ENCODE measurements around the gene ICE2.
"Not testable (repeated sequence)": the region's sequence is repeated elsewhere in the genome, so short reads cannot be mapped to it uniquely, and the experiment has no call there.

Gene ICE2

DNA sequence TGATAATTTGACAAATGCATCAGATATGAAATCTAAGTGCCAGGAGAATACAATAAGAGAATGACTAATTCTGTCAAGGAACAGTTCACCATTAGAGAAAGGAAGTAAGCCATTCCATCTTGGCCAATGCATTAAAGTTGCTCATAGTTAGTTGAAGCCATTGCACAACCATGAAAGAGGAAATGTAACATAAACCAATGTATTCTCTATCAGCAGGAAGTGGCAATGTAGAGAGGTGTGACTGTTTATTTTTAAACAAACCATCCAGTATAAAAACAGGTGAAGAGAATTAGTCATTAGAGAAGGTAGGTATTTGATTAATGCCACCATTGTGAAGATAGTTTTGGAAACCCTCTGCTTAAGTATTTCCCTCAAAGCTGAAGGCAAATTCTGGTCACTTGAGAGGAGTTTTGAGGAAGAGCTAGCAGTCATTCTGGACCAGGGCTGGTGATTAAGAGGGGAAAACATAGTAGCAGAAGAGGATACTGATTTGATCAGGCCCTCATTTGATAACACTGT is 70.4 kb downstream of the ICE2 start:
- H2AFZ ChIP-seq (ENCODE audit: low read length, unreplicated experiment) = peak overlapping the region; percentile 66
- H3K27me3 ChIP-seq (ENCODE audit: insufficient read depth, low read length) = no peaks in the 10 kb centered on the region
- H3K36me3 ChIP-seq (ENCODE audit: insufficient read depth, low read length) = no peaks in the 10 kb centered on the region
- peak overlapping the region; percentile 93 for H3K27ac ChIP-seq (ENCODE audit: low read depth, low read length)
- peaks cover 44% of the 10 kb centered on the region for H3K4me1 ChIP-seq (ENCODE audit: control insufficient read depth, insufficient read depth, low read length, unreplicated experiment)
- peaks cover 2% of the 10 kb centered on the region for H3K79me2 ChIP-seq (ENCODE audit: control insufficient read depth, insufficient read depth, low read length, unreplicated experiment)
- peak overlapping the region; percentile 38; the same call in 1 of the 2 replicates for H3K4me3 ChIP-seq (ENCODE audit: low read depth, low read length)

DNA sequence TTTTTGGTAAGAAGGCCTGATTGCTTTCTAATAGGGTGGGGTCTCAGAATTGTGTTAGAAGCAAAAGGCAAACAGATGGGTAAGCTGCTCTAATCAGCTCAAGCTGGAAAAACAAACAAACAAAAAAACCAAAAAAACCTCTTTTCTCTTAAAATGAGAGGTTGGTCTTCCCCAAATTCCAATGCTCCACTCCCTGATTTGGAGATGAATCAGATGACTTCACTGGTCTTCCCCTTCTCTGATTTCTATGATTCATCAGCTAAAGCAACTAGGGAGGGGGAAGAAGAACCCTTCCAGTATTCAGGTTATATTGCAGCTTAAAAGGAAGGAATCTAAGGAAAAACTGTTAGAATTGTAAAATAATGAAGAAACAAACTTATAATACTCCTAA is 71.5 kb downstream of the ICE2 start:
- peaks cover 47% of the 10 kb centered on the region for H3K4me1 ChIP-seq (ENCODE audit: control insufficient read depth, insufficient read depth, low read length, unreplicated experiment)
- no peaks in the 10 kb centered on the region for H3K36me3 ChIP-seq (ENCODE audit: insufficient read depth, low read length)
- peak overlapping the region; percentile 93 for H3K27ac ChIP-seq (ENCODE audit: low read depth, low read length)
- H2AFZ ChIP-seq (ENCODE audit: low read length, unreplicated experiment) = peak overlapping the region; percentile 15
- no peaks in the 10 kb centered on the region for H3K27me3 ChIP-seq (ENCODE audit: insufficient read depth, low read length)
- peaks cover 2% of the 10 kb centered on the region for H3K79me2 ChIP-seq (ENCODE audit: control insufficient read depth, insufficient read depth, low read length, unreplicated experiment)
- H3K4me3 ChIP-seq (ENCODE audit: low read depth, low read length) = peak overlapping the region; percentile 38

DNA sequence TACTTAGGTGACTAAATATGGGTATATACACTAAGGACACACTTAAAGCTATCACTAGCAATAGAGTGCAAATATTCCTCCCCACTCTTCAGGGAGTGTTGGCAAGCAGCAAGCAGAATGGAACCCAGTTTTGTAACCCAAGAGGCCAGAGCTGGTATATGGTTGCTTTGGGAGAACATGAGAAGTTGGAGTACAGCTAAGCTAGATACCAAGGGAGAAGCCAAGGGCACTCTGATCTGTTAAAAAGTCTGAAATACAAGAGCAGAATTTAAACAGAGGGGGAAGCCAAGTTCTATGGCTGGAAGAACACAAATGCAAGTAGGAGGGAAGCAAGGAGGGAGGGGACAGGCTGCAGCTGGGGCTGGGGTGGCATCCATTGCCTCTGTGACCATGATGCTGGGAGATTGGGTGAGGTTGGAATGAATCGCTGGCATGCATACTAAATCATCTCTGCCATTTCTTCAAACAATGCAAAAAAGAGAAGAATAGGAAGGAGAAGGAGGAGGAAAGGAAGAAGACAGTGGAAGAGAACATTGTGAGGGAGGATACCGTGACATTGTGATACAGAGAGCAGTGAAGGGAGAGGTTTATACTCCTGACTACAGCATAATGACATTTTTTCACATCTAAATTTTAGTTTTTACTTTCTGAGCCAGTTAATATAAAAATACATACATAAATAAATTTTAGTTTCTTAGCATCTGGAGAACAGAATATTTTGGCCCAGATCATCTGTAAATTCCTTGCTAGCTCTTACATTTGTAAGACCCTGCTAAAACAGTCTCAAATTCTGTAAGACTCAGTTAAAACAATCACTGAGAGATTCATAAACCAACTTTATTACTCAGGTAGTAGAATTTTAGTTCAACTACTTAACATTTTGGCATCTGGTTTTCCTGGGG is 72.2 kb downstream of the ICE2 start:
- Histone ChIP-seq H2AFZ (ENCODE audit: low read length, unreplicated experiment) (peak overlapping the region; percentile 15), H3K36me3 (ENCODE audit: insufficient read depth, low read length) (no peaks in the 10 kb centered on the region), H3K27me3 (ENCODE audit: insufficient read depth, low read length) (no peaks in the 10 kb centered on the region), H3K27ac (ENCODE audit: low read depth, low read length) (peak overlapping the region; percentile 93), H3K79me2 (ENCODE audit: control insufficient read depth, insufficient read depth, low read length, unreplicated experiment) (peaks cover 2% of the 10 kb centered on the region), H3K4me3 (ENCODE audit: low read depth, low read length) (peak overlapping the region; percentile 38), H3K4me1 (ENCODE audit: control insufficient read depth, insufficient read depth, low read length, unreplicated experiment) (peaks cover 52% of the 10 kb centered on the region)

DNA sequence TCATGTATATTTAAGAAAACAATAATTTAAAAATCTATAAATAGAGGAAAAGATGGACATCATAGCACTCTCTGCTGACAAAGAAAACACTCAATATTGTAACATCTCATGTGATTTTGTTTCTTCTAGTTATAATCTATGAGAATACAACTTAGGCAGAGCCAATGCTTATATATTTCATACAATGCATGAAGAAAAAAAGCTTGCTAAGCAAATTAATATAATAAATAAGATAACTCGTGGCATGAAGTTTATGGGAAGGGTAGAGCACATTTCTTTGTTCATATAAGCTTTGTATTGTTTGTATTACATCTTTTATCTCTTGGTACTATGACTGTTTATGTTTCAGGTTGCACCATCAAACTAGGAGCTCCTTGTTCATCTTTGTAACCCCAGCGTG is 73.5 kb downstream of the ICE2 start:
- no peaks in the 10 kb centered on the region for H3K36me3 ChIP-seq (ENCODE audit: insufficient read depth, low read length)
- H3K79me2 ChIP-seq (ENCODE audit: control insufficient read depth, insufficient read depth, low read length, unreplicated experiment) = peaks cover 9% of the 10 kb centered on the region
- no peak overlapping the region for H3K27ac ChIP-seq (ENCODE audit: low read depth, low read length)
- no peaks in the 10 kb centered on the region for H3K27me3 ChIP-seq (ENCODE audit: insufficient read depth, low read length)
- no peak overlapping the region for H2AFZ ChIP-seq (ENCODE audit: low read length, unreplicated experiment)
- H3K4me3 ChIP-seq (ENCODE audit: low read depth, low read length) = no peak overlapping the region
- peaks cover 64% of the 10 kb centered on the region for H3K4me1 ChIP-seq (ENCODE audit: control insufficient read depth, insufficient read depth, low read length, unreplicated experiment)

DNA sequence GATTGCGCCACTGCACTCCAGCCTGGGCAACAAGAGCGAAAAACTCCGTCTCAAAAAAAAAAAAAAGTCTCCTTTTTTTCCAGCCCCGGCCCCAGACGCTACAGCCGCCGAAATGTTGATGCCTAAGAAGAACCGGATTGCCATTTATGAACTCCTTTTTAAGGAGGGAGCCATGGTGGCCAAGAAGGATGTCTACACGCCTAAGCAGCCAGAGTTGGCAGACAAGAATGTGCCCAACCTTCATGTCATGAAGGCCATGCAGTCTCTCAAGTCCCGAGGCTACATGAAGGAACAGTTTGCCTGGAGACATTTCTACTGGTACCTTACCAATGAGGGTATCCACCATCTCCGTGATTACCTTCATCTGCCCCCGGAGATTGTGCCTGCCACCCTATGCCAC is 74.6 kb downstream of the ICE2 start:
- H3K27me3 ChIP-seq (ENCODE audit: insufficient read depth, low read length); H3K27ac ChIP-seq (ENCODE audit: low read depth, low read length); H3K4me3 ChIP-seq (ENCODE audit: low read depth, low read length); H2AFZ ChIP-seq (ENCODE audit: low read length, unreplicated experiment); H3K36me3 ChIP-seq (ENCODE audit: insufficient read depth, low read length); H3K79me2 ChIP-seq (ENCODE audit: control insufficient read depth, insufficient read depth, low read length, unreplicated experiment): not testable (repeated sequence)
- peaks cover 75% of the 10 kb centered on the region for H3K4me1 ChIP-seq (ENCODE audit: control insufficient read depth, insufficient read depth, low read length, unreplicated experiment)

DNA sequence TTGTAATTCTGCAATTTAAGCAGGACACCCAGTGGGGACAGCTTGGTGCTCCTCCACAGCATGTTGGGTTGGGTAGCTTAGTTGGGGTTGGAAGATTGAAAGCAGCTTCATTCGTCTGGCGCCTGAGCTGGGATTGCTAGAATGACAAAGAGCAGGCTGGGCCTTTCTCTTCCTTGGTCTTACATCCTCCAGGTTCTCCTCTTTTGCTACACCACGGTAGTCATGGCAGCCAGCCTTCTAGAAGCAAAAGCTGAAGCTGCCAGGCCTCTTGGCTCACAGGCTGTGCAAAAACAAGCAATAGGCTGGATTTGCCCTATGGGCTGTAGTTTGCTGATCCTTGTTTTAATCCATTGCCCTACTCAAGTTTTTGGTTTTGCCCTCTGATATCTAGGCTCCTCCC is 78.0 kb downstream of the ICE2 start:
- H2AFZ ChIP-seq (ENCODE audit: low read length, unreplicated experiment) = no peak overlapping the region
- H3K79me2 ChIP-seq (ENCODE audit: control insufficient read depth, insufficient read depth, low read length, unreplicated experiment) = peaks cover 28% of the 10 kb centered on the region
- H3K4me1 ChIP-seq (ENCODE audit: control insufficient read depth, insufficient read depth, low read length, unreplicated experiment) = peaks cover 47% of the 10 kb centered on the region
- H3K27ac ChIP-seq (ENCODE audit: low read depth, low read length) = peak overlapping the region; percentile 98
- peaks cover 12% of the 10 kb centered on the region for H3K36me3 ChIP-seq (ENCODE audit: insufficient read depth, low read length)
- H3K27me3 ChIP-seq (ENCODE audit: insufficient read depth, low read length) = no peaks in the 10 kb centered on the region
- no peak overlapping the region for H3K4me3 ChIP-seq (ENCODE audit: low read depth, low read length)

DNA sequence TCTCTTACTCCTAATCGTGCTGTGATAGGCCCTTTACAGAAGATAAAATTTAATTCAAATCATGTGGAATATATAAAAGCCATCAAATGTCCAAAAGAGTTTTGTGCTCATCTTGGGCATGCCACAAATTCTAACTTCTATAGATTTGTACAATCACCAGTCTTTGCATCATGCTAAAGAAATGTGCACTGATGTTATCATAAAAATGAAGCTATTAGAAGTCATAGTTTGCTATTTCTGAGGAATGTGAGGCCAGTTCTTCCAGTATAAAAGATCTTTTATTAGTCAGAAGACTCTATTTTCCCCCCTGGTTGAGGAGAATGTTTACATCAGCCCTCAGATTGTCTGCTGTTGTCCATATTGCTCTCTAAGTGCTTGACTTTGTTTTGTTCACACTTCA is 79.0 kb downstream of the ICE2 start:
- peak overlapping the region; percentile 98 for H3K27ac ChIP-seq (ENCODE audit: low read depth, low read length)
- H3K27me3 ChIP-seq (ENCODE audit: insufficient read depth, low read length) = no peaks in the 10 kb centered on the region
- peak overlapping the region; percentile 95 for H3K4me3 ChIP-seq (ENCODE audit: low read depth, low read length)
- peaks cover 22% of the 10 kb centered on the region for H3K36me3 ChIP-seq (ENCODE audit: insufficient read depth, low read length)
- no peak overlapping the region for H2AFZ ChIP-seq (ENCODE audit: low read length, unreplicated experiment)
- peaks cover 50% of the 10 kb centered on the region for H3K4me1 ChIP-seq (ENCODE audit: control insufficient read depth, insufficient read depth, low read length, unreplicated experiment)
- peaks cover 38% of the 10 kb centered on the region for H3K79me2 ChIP-seq (ENCODE audit: control insufficient read depth, insufficient read depth, low read length, unreplicated experiment)

DNA sequence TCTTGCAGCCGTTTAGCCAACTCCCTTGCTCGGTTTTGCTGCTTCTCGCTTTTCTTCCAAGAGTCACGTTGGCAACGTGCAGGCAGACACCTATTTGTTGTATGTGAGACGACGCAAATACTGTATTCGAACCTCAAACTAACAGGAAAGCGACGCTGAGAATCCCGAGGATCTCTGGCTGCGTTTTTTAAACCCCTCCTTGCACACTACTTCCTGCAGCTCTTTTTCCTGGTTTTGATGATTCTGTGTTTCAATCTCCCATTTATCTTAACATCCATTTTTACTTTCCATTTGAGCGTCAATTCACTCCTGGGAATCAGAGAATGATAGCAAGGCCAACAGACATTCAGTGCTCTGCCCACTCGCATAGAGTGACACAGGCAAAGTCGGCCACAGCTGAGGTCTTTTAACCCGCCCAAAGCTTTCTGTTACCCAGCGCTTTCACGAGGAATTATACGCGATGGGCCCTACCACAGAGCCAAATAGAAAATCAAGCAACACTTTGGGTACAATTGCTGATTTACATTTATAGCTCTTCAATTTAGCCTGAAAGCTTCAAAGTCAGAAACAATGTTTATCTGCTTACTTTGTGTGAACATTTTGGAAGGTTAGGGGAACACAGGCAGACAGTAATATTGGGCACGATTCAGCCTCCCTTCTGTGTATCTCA is 79.6 kb downstream of the ICE2 start:
- Histone ChIP-seq H3K36me3 (ENCODE audit: insufficient read depth, low read length) (peaks cover 26% of the 10 kb centered on the region), H3K4me3 (ENCODE audit: low read depth, low read length) (peak overlapping the region; percentile 95), H3K27ac (ENCODE audit: low read depth, low read length) (peak overlapping the region; percentile 98), H3K27me3 (ENCODE audit: insufficient read depth, low read length) (no peaks in the 10 kb centered on the region), H3K4me1 (ENCODE audit: control insufficient read depth, insufficient read depth, low read length, unreplicated experiment) (peaks cover 56% of the 10 kb centered on the region), H2AFZ (ENCODE audit: low read length, unreplicated experiment) (peak overlapping the region; percentile 76), H3K79me2 (ENCODE audit: control insufficient read depth, insufficient read depth, low read length, unreplicated experiment) (peaks cover 43% of the 10 kb centered on the region)

DNA sequence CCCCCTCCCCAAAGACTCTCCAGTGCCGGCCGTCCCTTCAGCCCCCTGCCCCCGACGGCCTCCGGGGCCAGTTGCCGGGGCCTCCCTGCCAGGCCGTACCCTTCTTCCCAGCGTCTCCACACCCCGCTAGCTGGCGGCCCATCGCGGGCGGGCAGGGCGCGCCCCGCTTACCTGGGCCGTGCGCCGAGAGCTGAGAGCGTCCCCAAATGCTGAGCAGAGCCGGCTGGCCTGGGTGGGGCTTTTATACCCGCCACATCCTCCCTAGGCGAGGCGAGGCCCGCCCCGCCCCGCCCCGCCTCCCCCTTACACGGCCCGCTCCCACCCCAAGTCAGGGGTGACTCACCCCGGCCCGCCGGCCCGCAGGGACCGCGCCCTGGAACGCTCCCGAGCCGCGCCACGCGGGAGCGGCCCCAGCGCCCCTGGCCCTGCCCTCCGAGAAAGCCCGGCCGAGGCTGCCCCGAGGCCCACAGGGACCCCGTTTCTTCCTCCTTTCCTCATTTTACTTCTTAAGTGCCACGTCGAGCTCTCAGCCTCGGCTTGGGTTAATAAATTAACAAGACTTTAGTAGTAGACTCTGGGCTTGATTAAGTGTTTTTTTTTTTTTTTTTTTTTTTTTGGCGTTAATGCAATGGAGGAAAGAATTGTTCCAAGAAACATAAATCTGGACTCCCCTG is 81.0 kb downstream of the ICE2 start, which contains the start of gene ANXA2:
Gene ANXA2 (minus strand): TSS at position 215 of the 674 bp plus-strand sequence. CDS start 11,911 bp downstream, outside the sequence.
- Histone ChIP-seq H3K4me1 (ENCODE audit: control insufficient read depth, insufficient read depth, low read length, unreplicated experiment) (peaks cover 59% of the 10 kb centered on the region), H3K4me3 (ENCODE audit: low read depth, low read length) (peak within 1 kb of the TSS; percentile 95), H3K27me3 (ENCODE audit: insufficient read depth, low read length) (no peaks in the 10 kb centered on the region), H3K27ac (ENCODE audit: low read depth, low read length) (peak within 1 kb of the TSS; percentile 98), H3K79me2 (ENCODE audit: control insufficient read depth, insufficient read depth, low read length, unreplicated experiment) (peaks cover 55% of the 10 kb centered on the region), H2AFZ (ENCODE audit: low read length, unreplicated experiment) (no peak within 1 kb of the TSS), H3K36me3 (ENCODE audit: insufficient read depth, low read length) (peaks cover 34% of the 10 kb centered on the region)

DNA sequence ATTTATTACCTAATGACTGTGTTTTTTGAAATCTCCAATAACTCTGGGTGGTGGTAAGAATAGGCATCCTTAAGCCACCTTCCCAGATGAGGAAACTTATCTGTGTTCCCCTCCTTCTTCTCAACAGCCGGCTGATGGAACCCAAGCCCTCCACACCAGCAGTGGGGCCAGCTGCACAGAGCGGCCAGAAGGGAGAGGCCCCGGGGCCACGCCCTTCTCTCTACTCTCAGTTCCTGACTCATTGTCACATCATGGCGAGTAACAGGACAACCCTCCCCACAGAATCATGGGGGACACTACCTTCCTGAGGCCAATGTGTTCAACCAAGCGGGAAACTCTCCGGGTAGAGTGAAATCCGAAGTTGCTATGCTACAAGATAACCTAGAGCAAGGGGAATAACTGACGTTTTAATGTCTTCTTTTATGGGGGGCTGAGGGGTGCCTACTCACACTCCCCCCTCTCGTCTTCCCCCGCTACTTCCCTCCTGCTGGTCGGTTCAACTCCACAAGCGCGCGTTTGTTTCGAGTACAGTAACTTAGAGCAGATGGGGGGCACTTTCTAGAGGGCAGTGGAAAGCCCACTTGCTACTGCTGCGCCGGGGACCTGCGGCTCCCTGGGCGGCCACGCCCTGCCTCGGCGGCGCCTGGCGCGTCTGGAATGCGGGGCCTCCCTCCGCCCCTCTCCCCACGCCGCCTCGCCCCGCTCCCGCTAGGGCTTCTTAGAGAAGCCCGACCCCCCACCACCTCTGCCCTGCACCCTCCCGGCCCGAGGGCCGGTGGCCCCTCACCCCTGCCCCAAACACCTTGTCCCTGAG is 81.8 kb downstream of the ICE2 start:
- peaks cover 55% of the 10 kb centered on the region for H3K4me1 ChIP-seq (ENCODE audit: control insufficient read depth, insufficient read depth, low read length, unreplicated experiment)
- H2AFZ ChIP-seq (ENCODE audit: low read length, unreplicated experiment) = no peak overlapping the region

More for the DNA sequence above, 81.8 kb downstream of the ICE2 start:
- Histone ChIP-seq H3K36me3 (ENCODE audit: insufficient read depth, low read length) (peaks cover 34% of the 10 kb centered on the region), H3K27ac (ENCODE audit: low read depth, low read length) (peak overlapping the region; percentile 98), H3K27me3 (ENCODE audit: insufficient read depth, low read length) (no peaks in the 10 kb centered on the region), H3K79me2 (ENCODE audit: control insufficient read depth, insufficient read depth, low read length, unreplicated experiment) (peaks cover 60% of the 10 kb centered on the region), H3K4me3 (ENCODE audit: low read depth, low read length) (peak overlapping the region; percentile 95)

Data from ACC112 (cell line).